HG02623 (cell line): Measurements from ENCODE around the gene IL1F10.

Experiments
- ATAC-seq: cut with Tn5 transposase; IDR thresholded peaks from one replicate; pipeline ENCODE4 v1.9.1; 2021; ENCODE audit warnings: moderate library complexity; ENCODE audit not compliant: unreplicated experiment

IL1F10 gene

DNA sequence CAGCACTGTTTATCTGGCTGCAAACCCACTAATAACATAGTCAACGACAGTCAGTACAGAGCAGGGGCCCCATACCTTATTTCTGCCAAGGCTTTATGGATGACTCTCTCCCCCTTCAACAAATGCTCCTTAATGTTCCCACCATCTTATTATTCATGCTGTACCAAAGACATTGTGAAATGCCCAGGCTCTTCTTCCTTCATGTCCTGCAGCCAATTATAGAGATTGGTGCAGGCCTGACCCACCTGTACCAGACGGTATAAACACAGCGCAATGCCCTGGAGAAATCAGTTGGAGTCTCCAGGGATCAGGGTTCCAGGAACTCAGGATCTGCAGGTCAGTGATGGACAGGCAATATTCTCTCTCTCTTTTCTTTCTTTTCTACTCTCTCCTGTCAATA is at the start of gene IL1F10:
TSS of gene IL1F10 (plus strand) at position 290 of the 400 bp plus-strand sequence. CDS start 4,769 bp downstream, outside the sequence.
- ATAC-seq: no peak

GRCh38 chr2:113018509-113018908 is 49.3 kb upstream of the IL1F10 start:
- ATAC-seq: no peak

- no peak for ATAC-seq
Observed at GRCh38 chr2:113021312-113021711, 46.5 kb upstream of the IL1F10 start.

DNA sequence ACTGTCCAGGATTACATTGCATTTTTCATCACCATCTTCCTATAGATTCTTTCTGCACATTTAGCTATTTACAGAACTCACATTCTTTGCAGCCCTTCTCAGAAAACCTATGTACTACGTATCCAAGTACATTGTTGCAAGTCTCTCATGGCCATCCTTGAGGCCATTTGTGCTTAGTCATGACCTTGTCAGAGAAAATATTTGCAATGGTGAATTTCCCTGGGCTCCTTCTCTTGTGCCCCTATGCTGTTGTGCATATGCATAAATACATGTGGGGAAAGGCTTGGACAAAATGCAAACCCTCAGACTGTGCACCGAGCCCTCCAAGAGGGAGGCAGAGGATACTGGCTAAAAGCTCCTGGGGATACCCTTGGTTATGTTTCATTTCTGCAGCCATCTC is 43.0 kb upstream of the IL1F10 start:
- ATAC-seq: no peak

- no peak for ATAC-seq
Observed at GRCh38 chr2:113025737-113026136, 42.0 kb upstream of the IL1F10 start.

- ATAC-seq: no peak
Observed at GRCh38 chr2:113027691-113028090, 40.1 kb upstream of the IL1F10 start.

GRCh38 chr2:113028112-113028511 is 39.7 kb upstream of the IL1F10 start:
- ATAC-seq: no peak

GRCh38 chr2:113032737-113033136 is 35.0 kb upstream of the IL1F10 start:
- ATAC-seq: no peak

GRCh38 chr2:113034016-113034415 is 33.8 kb upstream of the IL1F10 start:
- ATAC-seq: no peak

DNA sequence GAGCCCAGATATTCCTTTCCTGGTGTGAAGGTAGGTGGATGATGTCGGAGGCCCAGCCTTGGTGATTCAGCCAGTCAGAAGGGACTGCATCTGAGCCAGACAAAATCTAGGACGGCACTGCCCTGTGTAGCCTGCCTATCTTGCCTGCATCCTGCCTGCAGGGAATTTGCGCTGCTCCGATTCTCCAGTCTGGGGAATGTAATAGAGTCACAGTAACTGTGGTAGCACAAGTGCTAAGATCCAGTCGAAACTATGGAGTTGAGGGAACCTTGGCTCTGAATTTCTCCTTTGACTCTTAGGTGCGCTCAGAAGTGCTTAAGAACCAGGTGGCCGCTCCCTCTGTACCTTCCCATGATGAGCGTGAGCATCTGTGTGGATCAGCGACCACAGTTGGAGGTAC is 31.0 kb upstream of the IL1F10 start:
- no peak for ATAC-seq

- ATAC-seq: no peak
Observed at GRCh38 chr2:113038291-113038690, 29.5 kb upstream of the IL1F10 start.

DNA sequence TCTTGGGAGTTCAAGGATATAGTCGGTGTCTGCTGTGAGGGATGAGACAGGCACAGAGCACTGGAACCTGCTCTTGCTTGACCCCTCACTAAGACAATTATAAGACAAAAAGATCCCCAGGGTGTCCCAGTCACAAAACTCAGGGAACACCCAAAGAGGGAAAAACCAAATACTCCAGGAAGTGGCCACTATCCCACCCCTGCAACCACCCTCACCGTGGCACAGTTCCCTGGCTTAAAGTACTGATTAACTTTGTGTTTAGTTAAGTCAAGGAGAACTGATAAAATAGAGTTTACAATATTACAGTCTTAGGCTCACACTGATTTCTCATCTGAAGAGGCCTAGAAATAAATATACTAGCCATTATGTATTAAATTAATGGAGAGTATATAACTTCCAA is 28.6 kb upstream of the IL1F10 start:
- ATAC-seq: no peak

- no peak for ATAC-seq
Observed at GRCh38 chr2:113039719-113040118, 28.1 kb upstream of the IL1F10 start.

DNA sequence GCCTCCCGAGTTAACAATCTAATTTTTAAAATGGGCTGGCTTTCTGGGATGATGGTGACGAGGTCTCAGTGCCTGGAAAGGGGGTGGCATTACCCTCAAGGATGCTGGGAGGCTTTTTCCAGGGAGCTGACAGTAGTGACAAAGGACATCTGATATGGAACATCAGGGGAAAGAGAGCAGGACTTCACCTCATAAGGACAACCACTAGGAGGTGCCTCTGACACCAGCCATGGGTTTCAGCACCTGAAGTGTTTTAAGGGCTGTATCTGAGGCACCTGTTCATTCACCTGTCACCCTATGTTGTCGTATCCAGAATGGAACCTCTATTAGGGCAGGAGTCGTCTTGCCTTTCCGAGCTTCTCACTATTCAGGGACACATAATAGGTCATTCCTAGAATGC is 25.9 kb upstream of the IL1F10 start:
- no peak for ATAC-seq

- no peak for ATAC-seq
Observed at GRCh38 chr2:113046465-113046864, 21.3 kb upstream of the IL1F10 start.

GRCh38 chr2:113050921-113051895 is 16.6 kb upstream of the IL1F10 start:
- no peak for ATAC-seq

DNA sequence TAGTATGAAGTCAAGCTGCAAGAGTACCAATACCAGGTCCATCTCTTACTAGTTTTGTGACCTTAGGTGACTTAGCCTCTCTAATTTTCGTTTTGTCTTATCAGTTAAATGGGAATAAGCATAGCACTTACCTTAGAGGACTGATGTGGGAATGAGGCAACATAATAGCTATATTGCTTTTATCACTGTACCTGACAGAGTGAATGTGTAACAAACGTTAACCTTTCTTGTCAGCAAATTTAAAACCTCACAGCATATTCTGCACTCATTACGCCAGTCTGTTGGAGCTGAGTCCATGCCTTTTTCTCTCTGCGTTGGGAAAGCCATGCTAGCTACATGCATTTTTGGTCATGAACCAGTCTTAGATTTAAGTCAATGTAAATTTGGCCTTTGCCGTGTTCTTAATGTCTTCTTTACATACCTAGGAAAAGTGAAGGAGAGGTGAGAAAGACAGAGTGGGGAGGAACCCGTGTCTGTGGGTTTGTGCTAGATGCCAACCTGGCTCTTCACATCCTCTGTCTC is 15.3 kb upstream of the IL1F10 start, which contains the start of gene IL36B:
TSS of gene IL36B (minus strand) at position 472 of the 522 bp plus-strand sequence.
- ATAC-seq: no peak

GRCh38 chr2:113053666-113054065 is 14.1 kb upstream of the IL1F10 start:
- ATAC-seq: no peak

- no peak for ATAC-seq
Observed at GRCh38 chr2:113054066-113054465, 13.7 kb upstream of the IL1F10 start.

- no peak for ATAC-seq
Observed at GRCh38 chr2:113056521-113056920, 11.2 kb upstream of the IL1F10 start.

- ATAC-seq: no peak
Observed at GRCh38 chr2:113057117-113057516, 10.7 kb upstream of the IL1F10 start.

- ATAC-seq: no peak
Observed at GRCh38 chr2:113058411-113058994, 9.3 kb upstream of the IL1F10 start.
